Measurements from ENCODE around the gene SLC1A3.

DNA sequence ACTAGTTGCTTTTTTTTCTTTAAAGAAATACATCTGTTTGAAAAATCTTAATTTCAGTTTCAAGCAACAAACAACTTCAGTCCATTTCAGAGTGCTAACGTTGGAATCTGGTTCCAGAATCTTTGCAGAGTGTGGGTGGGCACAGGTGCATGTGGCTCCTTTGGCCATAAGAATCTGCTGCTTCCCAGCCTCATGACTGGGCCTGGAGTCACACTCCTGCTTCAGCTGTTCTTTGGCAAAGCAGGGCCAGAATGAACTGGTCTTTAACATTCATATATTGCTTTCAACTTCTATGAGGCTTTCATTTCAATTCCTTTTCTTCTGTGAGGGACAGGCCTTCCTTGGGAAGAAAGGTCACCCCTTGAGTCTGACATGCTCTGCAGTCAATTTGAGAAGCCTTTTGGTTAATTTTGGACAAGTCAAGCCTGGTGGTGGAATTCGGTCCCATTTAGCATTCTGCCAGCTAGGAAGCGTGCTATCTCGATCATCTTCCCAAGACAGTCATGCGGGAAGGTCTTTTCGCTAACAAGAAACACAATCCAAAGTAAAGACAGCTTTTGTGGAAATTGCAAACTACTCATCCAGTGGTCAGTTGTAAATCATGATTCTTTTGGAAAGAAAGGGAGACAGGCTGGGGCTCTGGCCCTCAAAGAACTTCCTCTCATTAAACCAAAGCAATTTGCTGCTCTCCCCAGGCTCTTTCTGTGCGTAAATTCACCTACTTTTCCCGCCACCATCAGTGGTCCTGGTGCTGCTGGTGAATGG, 55.2 kb downstream of the SLC1A3 start:
- TF ChIP-seq CTCF (IDR thresholded peaks at IDR 0.05) (no peak), POLR2A (IDR thresholded peaks at IDR 0.05) (no peak)
